ENCODE data around the gene UBAP2L. TPM values are rescaled to one million over a fixed set of nuclear protein-coding genes. Genes with fewer than 3 reads are reported as not detected.
"Not testable (repeated sequence)": the region's sequence is repeated elsewhere in the genome, so short reads cannot be mapped to it uniquely, and the experiment has no call there.

Gene UBAP2L
- total and polyA plus RNA-seq, 2 experiments from 2014 or later = 98.5 to 157 TPM

- Mint-ChIP-seq H3K27me3 (ENCODE audit: insufficient read depth, low read depth, poor library complexity) (peaks cover 6% of the 10 kb centered on the region), H3K9me3 (peaks cover 31% of the 10 kb centered on the region), H3K4me1 (no peaks in the 10 kb centered on the region), H3K4me3 (no peak overlapping the region), H3K36me3 (ENCODE audit: low read depth) (no peaks in the 10 kb centered on the region), H3K27ac (no peak overlapping the region)
- H3K27me3 ChIP-seq (ENCODE audit: insufficient read depth) = no peaks in the 10 kb centered on the region
- H3K27ac ChIP-seq (ENCODE audit: low read depth) = no peak overlapping the region
- H3K4me1 ChIP-seq (ENCODE audit: insufficient read depth) = no peaks in the 10 kb centered on the region
- TF ChIP-seq POLR2AphosphoS5 (IDR thresholded peaks at IDR 0.05; ENCODE audit: low read depth) (no peak), EZH2phosphoT487 (IDR thresholded peaks at IDR 0.05; ENCODE audit: unreplicated experiment) (no peak), JUNB (IDR thresholded peaks at IDR 0.05; ENCODE audit: unreplicated experiment) (no peak), ZNF462 (CRISPR knock-in tag; IDR thresholded peaks at IDR 0.05) (no peak), ZNF331 (CRISPR knock-in tag; IDR thresholded peaks at IDR 0.05; ENCODE audit: low read depth) (no peak), ETS1 (IDR thresholded peaks at IDR 0.05) (no peak), EZH2 (IDR thresholded peaks at IDR 0.05; ENCODE audit: low read depth, unreplicated experiment) (no peak)
- H4K20me1 ChIP-seq (replicated peaks; ENCODE audit: insufficient read depth) = no peaks in the 10 kb centered on the region
- no peaks in the 10 kb centered on the region for H3K79me2 ChIP-seq (replicated peaks; ENCODE audit: insufficient read depth)
- ATAC-seq (no peak), DNase-seq (ENCODE audit: low spot score) (no peak)
- no peak overlapping the region for H3K4me2 ChIP-seq
- H3K4me3 ChIP-seq = no peak overlapping the region
- no peak overlapping the region for H2AFZ ChIP-seq
- no peaks in the 10 kb centered on the region for H3F3A ChIP-seq (replicated peaks; ENCODE audit: low read depth)
- H3K9me2 ChIP-seq (ENCODE audit: insufficient read depth) = no peaks in the 10 kb centered on the region
- no peaks in the 10 kb centered on the region for H3K36me3 ChIP-seq (ENCODE audit: insufficient read depth)
These were observed 92.3 kb downstream of the UBAP2L start for GRCh38 chr1:154313066-154313356.

- not testable (repeated sequence) for H3K36me3 ChIP-seq (ENCODE audit: insufficient read depth); H3K36me3 Mint-ChIP-seq (ENCODE audit: low read depth); DNase-seq (ENCODE audit: low spot score); H3K4me1 ChIP-seq (ENCODE audit: insufficient read depth); H4K20me1 ChIP-seq (replicated peaks; ENCODE audit: insufficient read depth); H3K4me3 Mint-ChIP-seq; H3K4me1 Mint-ChIP-seq; H3K4me2 ChIP-seq; H3K27me3 ChIP-seq (ENCODE audit: insufficient read depth); H3K4me3 ChIP-seq; H3K9me2 ChIP-seq (ENCODE audit: insufficient read depth); H2AFZ ChIP-seq; H3K27ac Mint-ChIP-seq; H3K79me2 ChIP-seq (replicated peaks; ENCODE audit: insufficient read depth); H3F3A ChIP-seq (replicated peaks; ENCODE audit: low read depth); ATAC-seq; H3K27me3 Mint-ChIP-seq (ENCODE audit: insufficient read depth, low read depth, poor library complexity); H3K27ac ChIP-seq (ENCODE audit: low read depth)
- peaks cover 31% of the 10 kb centered on the region for H3K9me3 Mint-ChIP-seq
These were observed 93.5 kb downstream of the UBAP2L start for GRCh38 chr1:154314226-154314625.

All from GM23338 (cell line).